ENCODE data around the gene SPATS2. TPM values are rescaled to one million over a fixed set of nuclear protein-coding genes. Genes with fewer than 3 reads are reported as not detected.

Gene SPATS2
- total and polyA plus RNA-seq, 2 donors (not counting 3 experiments of a cell fraction or from before 2014, with no cell fraction given), result 55.8 to 66.5 TPM

DNA sequence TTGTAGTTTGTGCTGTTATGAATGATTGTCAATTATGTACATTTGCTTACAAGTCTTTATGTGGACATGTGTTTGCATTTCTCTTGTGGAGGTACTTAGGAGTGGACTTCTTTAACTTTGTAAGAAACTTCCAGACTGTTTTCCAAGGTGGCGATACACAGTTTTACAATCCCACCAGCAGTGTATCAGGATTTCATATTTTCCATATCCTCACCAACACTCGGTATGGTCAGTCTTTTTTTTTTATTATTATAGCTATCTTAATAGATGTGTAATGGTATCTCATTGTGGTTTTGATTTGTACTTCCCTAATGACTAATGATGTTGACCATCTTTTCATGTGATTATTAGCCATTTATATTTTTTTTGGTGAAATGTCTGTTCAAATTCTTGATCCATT, 97.9 kb downstream of the SPATS2 start:
- H3K9me3 ChIP-seq (replicated peaks; ENCODE audit: control insufficient read depth, insufficient read depth, low read length), result no peaks in the 10 kb centered on the region
- no peaks in the 10 kb centered on the region for H3K27me3 ChIP-seq (ENCODE audit: control insufficient read depth in 2 of 2, insufficient read depth in 2 of 2, low read length in 2 of 2)
- H2AFZ ChIP-seq (ENCODE audit: low read depth, low read length), result no peak overlapping the region
- TF ChIP-seq MYC (IDR thresholded peaks at IDR 0.05; ENCODE audit: low read depth, low read length) (no peak), EZH2 (IDR thresholded peaks at IDR 0.05; ENCODE audit: borderline replicate concordance, low read depth, low read length, severe bottlenecking) (no peak), CTCF (IDR thresholded peaks at IDR 0.05; ENCODE audit: extremely low read depth in 1 of 2, insufficient read depth in 1 of 2, low read depth in 1 of 2, low read length in 2 of 2) (no peak), GATA2 (IDR thresholded peaks at IDR 0.05; ENCODE audit: insufficient read depth, insufficient read length, low read depth, low read length) (no peak), POLR2A (IDR thresholded peaks at IDR 0.05; ENCODE audit: low read depth, low read length) (no peak), JUN (IDR thresholded peaks at IDR 0.05; ENCODE audit: borderline replicate concordance, insufficient read depth, insufficient read length, low read depth) (no peak), MAX (IDR thresholded peaks at IDR 0.05; ENCODE audit: insufficient read depth, insufficient read length) (no peak), POLR2AphosphoS5 (IDR thresholded peaks at IDR 0.05; ENCODE audit: insufficient read depth, low read depth, low read length) (no peak)
- peaks cover 52% of the 10 kb centered on the region for H3K79me2 ChIP-seq (ENCODE audit: control insufficient read depth, insufficient read depth, low read length)
- BruUV-seq (replicated peaks), result no TSS peak
- H3K9ac ChIP-seq (replicated peaks; ENCODE audit: extremely low read depth, insufficient read depth, low read length), result no peak overlapping the region
- intact Hi-C loops (cut with micrococcal nuclease), result no loop called here
- H3K4me3 ChIP-seq (replicated peaks in 1 of 3; ENCODE audit: insufficient read depth in 1 of 3, low read depth in 1 of 3, low read length in 3 of 3), result no peak overlapping the region
- no peaks in the 10 kb centered on the region for H3K9me1 ChIP-seq (replicated peaks; ENCODE audit: control insufficient read depth, extremely low read depth, insufficient read depth, low read length)
- DNase-seq (ENCODE audit: low read depth, low spot score), result no peak
- H3K27ac ChIP-seq (ENCODE audit: insufficient read depth, low read depth, low read length), result no peak overlapping the region
- no peak for FAIRE-seq
- POLR2A ChIA-PET, result no interaction called here
- no peaks in the 10 kb centered on the region for H3K36me3 ChIP-seq (ENCODE audit: control insufficient read depth in 2 of 2, extremely low read depth in 1 of 2, insufficient read depth in 2 of 2, low read length in 2 of 2)
- no peak overlapping the region for H3K4me2 ChIP-seq (ENCODE audit: insufficient read depth, low read length)
- H3K4me1 ChIP-seq (ENCODE audit: control insufficient read depth, extremely low read depth, insufficient read depth, low read length), result peaks cover 27% of the 10 kb centered on the region
- no peaks in the 10 kb centered on the region for H4K20me1 ChIP-seq (replicated peaks; ENCODE audit: control insufficient read depth, extremely low read depth, insufficient read depth, low read length)
- CTCF ChIA-PET, result no interaction called here
- dilution Hi-C loops (cut with MboI; ENCODE audit: extremely low pct_ligation_motif_present, low sequenced_read_pairs), result no loop called here

All from endothelial cell of umbilical vein (primary cell).